ENCODE data around the gene SMCO4.

SMCO4 gene

DNA sequence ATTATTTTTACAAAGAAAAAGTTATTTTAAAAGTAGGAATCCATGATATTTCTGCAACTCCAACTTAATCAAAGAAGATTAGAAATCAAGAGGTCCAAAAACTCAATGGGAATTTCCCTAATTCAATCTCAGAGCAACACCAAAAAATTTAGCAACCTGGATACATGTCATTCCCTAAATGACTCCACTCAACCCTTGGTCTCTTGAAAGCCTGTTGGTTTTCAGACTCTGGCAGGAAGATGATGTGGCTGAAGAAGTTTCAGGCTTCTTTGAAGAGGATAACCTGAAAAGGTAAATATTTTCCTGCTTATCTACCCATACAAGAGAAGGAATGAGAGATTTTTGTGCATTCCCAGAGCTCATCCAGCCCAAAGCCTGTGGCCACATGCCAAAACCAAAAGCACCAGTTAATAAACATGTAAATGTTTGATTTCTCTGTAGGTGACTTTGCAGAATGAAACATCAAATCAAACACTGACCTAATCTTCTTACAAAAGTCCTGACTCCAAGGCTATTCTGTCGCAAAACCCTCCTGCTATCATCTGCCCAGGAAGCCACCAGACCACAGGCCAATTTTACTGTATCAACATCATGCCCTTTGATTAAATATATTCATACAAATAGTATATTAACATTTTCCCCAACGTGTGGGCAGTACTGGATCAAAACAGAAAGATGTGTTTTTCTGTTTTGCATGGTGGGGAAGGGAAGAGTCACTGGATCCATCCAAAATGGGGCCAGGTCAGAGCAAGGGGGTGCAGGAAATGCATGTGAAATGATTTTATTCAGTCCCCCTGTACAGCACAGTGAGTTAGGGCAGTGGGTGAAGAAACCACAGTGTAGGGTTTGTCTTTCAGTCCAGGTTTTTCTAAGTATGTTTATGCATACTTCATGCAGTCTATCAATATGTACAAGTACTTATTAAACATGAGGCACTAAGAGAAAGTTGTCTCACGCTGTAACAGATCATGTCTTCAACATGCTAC, 38.8 kb downstream of the SMCO4 start:
- no peak for DNase-seq (ENCODE audit: low spot score)

- DNase-seq (ENCODE audit: low spot score) = no peak
Observed at GRCh38 chr11:93501856-93502255, 41.3 kb downstream of the SMCO4 start.

GRCh38 chr11:93500759-93501158, 42.4 kb downstream of the SMCO4 start:
- no peak for DNase-seq (ENCODE audit: low spot score)

DNA sequence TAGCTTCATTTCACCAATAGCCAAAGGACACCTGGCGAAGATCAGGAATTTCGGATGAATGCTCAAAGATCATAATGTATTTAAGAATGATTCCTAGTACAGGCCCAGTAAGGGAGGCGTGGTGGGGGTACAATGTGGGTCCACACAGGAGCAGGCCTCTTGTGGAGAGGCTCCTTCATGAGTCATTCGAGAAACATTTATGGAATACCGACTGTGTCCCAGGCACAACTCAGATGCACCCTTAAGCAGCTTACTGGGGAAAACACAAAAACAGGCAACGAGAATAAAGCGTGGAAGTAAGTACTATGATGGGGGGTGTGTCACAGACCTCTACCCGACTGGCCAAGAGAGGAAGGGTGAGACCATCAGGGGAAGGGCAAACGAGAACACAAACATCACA, 44.5 kb downstream of the SMCO4 start:
- no peak for DNase-seq (ENCODE audit: low spot score)

DNA sequence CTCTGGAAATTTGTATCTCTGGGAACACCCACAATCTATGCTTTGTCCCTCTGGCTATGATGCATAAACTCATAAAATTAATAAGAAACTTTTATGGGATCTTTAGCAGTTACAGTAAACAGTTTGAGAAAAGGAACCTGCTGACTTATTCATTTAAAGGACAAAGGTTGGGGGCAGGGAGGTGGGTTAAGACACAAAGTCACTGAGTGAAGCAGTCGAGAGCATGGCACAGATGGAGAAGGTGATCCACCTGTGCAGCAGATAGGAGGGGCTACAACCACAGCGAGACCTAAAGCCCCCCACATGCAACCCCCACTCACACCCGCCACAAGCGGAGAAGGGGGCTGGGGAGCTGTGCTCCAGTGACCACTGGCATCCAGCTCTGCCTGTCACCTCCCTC, 45.0 kb downstream of the SMCO4 start:
- no peak for DNase-seq (ENCODE audit: low spot score)

- no peak for DNase-seq (ENCODE audit: low spot score)
Observed at GRCh38 chr11:93497596-93497995, 45.6 kb downstream of the SMCO4 start.

DNA sequence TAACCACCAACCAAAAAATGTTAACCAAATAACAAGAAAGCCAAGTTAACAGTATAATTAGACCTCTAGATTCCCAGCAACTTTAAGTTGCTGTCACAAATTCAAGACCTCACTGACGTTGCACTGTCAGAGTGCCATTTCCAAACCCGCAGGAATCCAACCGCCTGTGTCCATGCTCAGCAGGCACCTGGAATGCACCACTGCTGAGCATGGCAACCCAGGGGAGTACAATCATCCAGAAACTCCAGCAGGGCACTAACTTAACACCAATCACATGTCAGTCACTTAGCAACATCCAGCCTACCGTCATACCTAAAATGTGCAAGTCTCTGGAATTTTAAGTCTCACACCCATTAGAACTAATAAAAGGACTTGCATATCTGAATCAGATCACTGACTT, 48.8 kb downstream of the SMCO4 start:
- no peak for DNase-seq (ENCODE audit: low spot score)

- DNase-seq (ENCODE audit: low spot score) = no peak
Observed at GRCh38 chr11:93493252-93493897, 49.8 kb downstream of the SMCO4 start.

DNA sequence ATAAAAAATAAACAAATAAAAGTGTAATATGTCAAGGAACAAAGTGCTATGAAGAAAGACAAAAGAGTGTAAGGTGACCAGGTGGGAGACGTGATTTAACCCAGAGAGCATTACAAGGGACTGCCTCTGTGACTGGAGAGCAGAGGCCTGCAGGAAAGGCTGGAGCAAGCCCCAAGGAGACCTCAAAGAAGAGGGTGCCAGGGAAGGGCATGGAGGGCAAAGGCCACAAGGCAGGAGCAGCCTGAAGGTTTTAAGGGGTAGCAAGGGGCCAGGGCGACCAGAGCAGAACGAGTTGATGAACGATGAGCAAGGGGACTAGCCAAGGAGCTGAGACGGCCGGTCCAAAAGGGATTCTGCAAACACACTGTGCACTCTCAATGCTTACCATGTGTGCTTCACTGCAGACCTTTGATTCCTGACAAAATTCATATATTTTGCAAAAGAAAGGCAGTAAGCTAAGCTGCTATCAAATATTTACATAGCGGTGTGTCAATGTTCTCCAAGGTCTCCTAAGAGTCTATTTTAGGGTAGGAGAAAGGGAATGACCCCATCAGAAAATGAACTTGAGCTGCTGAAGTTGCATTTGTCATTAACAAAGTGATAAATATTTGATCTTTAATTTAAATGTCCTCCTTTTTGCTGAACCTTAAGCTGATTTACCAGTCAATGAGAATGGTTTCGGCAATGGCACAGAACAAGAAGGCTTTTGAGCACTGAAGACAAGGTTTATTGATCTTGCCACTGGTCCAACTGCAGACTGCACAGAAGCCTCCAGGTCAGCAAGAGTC, 50.5 kb downstream of the SMCO4 start:
- DNase-seq (ENCODE audit: low spot score) = no peak

DNA sequence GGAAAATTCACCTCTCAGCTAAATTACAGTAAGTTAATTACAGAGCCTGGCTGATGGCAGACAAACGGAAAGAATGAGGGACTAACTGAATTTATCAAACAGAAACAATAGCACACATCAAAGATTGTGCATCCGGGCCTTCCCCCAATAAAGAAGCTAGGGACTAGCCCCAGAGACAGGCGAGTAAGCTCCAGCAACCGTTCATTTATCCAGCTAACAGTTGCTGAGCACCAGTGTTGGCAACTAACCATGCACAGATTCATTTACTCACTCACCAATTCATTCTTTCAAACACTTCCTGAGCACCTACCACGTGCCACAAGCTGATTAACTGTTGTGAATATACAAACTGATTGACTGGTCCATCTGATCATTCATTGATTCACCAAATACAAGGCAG, 51.2 kb downstream of the SMCO4 start:
- DNase-seq (ENCODE audit: low spot score) = no peak

GRCh38 chr11:93490996-93491618, 52.1 kb downstream of the SMCO4 start:
- no peak for DNase-seq (ENCODE audit: low spot score)

- DNase-seq (ENCODE audit: low spot score) = no peak
Observed at GRCh38 chr11:93489841-93490240, 53.4 kb downstream of the SMCO4 start.

DNA sequence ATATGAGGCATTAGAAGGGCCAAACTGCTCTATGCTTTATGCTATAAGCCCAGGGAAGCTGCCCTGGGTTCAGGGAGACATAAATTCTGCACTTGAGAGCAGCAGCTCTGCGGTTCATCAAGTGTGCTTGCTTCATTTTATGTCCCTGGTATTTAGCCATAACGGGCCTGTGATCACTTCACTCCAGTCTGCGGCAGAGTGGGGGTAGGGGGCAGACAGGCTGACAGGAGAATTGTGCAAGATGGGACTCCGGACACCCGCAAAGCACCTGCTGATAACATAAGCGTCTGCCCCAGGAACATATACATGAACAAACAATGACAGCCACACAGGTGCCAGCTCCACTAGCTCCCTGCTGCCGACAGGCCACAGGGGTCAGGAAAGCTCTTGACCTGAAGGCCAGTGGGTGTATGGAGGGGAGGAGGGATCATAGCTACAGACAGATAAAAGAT, 56.1 kb downstream of the SMCO4 start:
- DNase-seq (ENCODE audit: low spot score) = no peak

- DNase-seq (ENCODE audit: low spot score) = no peak
Observed at GRCh38 chr11:93485983-93486382, 57.2 kb downstream of the SMCO4 start.

DNA sequence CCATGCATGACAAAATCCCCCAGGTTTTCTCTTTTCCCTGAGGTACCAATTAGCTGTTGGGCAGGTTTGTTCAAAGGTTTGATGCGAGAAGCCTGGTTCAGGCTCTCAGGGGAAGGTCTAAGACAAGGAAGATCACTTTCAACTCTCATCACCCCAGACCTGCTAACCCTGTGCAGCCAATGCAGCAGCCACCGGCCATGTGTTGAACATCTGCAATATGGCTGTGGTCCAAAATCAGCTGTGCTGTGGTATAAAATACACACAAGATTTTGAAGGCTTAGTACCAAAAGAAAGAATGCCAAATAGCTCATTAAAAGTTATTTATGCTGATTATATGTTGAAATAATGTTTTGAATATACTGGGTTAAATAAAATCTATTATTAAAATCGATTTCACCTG, 58.5 kb downstream of the SMCO4 start:
- no peak for DNase-seq (ENCODE audit: low spot score)

DNA sequence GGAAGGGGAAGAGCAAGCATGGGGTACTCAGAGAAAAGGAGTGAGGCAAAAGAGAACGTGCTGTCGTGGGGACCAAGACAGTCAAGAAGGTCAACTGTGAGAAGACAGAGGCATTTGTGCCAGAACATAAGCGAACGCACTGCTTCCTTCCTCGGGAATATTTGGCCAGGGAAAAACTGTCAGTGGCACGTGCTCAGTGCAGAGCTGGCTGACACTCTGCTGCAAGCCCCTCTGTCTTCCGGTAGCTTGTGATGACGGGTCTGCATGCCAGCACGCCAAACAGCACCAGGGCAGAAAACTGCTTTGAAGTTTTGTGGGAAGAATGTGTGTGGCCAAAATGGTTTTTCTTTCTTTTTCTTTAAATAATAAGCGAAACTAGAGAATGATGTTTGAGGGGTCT, 60.6 kb downstream of the SMCO4 start:
- no peak for DNase-seq (ENCODE audit: low spot score)

DNA sequence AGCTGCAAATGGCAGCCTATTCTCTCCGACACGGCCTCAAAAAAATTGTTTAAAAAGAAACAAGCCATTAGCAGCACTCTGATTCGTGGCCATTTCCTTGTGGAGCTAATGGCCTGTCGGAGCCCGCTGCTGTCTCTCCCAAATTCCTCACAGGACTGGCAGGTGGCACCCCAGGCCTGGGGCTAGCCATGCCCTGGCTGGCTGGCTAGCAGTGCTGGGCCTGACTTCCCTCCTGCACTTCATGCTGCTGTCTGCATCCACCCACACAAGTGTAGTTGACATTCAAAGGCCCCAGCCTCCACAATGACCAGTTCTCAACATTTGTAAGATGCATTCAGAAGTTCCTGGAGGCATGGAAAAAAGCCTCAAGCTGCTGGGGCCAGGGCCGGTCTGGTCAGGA, 61.5 kb downstream of the SMCO4 start:
- DNase-seq (ENCODE audit: low spot score) = no peak

- DNase-seq (ENCODE audit: low spot score) = no peak
Observed at GRCh38 chr11:93481279-93481678, 61.9 kb downstream of the SMCO4 start.

- DNase-seq (ENCODE audit: low spot score) = no peak
Observed at GRCh38 chr11:93480756-93481155, 62.4 kb downstream of the SMCO4 start.

- no peak for DNase-seq (ENCODE audit: low spot score)
Observed at GRCh38 chr11:93480256-93480655, 62.9 kb downstream of the SMCO4 start.

DNA sequence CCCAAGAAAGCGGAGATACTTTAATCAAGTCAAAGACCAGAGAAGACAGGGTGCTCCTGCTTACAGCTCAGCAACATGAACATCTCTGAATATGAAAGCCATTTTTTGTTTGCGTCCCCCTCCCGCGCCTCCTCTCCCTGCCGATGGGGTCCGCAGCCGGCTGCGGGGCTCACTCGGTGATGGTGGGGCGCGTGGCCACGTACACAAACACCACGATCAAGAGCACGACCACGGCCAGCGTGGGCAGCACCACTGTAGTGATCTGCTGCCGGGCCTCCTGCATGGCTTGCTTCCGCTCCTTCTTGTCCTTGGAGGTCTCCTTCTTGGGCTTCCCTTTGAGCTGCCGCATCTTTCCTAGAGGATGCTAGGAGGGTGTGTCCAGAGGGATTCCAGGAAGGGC, 64.3 kb downstream of the SMCO4 start:
- DNase-seq (ENCODE audit: low spot score) = no peak

DNA sequence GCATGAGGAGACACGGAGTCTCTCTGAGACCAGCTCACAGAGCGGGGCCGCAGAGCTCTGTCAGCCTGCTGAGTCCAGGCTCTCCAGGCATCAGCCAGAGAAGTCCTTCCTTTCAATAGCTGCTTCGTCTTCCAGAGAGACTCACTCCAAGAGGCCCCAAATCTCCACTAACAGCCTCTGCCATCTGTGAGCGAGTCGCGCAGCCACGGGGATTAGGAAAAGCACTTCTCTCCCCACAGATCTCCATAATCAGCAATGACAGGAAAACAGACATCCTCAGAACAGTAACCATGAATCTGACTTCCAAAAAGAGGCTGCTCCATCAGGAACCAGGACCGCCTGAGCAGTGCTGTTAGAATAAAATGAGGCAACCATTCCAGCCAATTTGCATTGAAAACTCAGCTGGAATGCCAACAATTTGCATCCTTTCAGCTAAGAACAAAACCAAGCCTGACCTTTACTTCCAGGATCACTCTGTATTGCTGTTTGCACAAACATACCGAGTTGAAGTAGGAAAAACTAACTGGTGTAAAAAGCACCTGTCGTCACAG, 65.4 kb downstream of the SMCO4 start:
- DNase-seq (ENCODE audit: low spot score) = no peak

Data from Ammon's horn (tissue), 1 donor.